ENCODE data around the gene HIVEP1. TPM values are rescaled to one million over a fixed set of nuclear protein-coding genes. Genes with fewer than 3 reads are reported as not detected.
"Not testable (repeated sequence)": the region's sequence is repeated elsewhere in the genome, so short reads cannot be mapped to it uniquely, and the experiment has no call there.

The HIVEP1 gene
- total RNA-seq, 4 donors from 2014 or later: 26.8 to 69.3 (median 38.8) TPM

DNA sequence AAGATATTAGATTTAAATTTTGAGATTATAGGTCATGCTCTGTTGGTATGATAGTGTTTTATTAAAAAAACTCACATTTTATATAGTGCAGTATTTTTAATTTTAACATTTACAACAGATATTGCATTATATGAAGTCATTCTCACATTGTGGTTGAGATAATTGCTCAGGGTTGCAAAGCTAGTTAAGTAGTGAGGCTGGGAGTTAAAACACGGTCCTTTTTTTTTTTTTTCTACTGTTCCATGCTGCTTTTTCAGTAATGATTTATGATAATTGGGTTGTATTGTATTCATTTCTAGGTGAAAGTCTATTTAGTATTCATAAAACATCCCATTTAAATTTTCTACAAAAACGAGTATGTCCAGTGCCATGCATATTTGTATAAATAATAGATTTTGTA lies 160.5 kb downstream of the HIVEP1 start:
- TF ChIP-seq POLR2A (IDR thresholded peaks at IDR 0.05): no peak
- TF ChIP-seq, protein P1, sequence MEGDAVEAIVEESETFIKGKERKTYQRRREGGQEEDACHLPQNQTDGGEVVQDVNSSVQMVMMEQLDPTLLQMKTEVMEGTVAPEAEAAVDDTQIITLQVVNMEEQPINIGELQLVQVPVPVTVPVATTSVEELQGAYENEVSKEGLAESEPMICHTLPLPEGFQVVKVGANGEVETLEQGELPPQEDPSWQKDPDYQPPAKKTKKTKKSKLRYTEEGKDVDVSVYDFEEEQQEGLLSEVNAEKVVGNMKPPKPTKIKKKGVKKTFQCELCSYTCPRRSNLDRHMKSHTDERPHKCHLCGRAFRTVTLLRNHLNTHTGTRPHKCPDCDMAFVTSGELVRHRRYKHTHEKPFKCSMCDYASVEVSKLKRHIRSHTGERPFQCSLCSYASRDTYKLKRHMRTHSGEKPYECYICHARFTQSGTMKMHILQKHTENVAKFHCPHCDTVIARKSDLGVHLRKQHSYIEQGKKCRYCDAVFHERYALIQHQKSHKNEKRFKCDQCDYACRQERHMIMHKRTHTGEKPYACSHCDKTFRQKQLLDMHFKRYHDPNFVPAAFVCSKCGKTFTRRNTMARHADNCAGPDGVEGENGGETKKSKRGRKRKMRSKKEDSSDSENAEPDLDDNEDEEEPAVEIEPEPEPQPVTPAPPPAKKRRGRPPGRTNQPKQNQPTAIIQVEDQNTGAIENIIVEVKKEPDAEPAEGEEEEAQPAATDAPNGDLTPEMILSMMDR (IDR thresholded peaks at IDR 0.05): no peak
- no peaks in the 10 kb centered on the region for H3K9me3 ChIP-seq

DNA sequence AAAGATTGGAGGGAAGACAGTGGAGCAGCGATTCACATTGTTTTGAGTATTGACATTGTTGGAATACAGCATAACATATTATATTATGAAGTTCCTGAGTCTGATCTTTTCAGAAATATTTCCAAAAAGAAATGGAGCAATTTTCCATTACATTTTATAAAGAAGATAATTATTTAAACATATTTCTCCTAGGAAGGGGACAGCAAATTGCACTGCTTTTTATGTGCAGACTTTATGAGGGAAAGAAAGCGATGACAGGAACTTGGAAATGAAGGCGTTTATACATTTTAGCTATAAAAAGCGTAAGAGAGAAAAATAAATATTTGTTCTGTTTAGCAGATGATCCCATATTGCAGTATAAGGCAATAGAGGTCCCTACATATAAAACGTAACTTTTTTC lies 161.1 kb downstream of the HIVEP1 start:
- TF ChIP-seq, protein P1 (IDR thresholded peaks at IDR 0.05): no peak
- TF ChIP-seq POLR2A (IDR thresholded peaks at IDR 0.05): no peak
- H3K9me3 ChIP-seq: no peaks in the 10 kb centered on the region
- DNase-seq: no peak
- H3K27me3 ChIP-seq: no peaks in the 10 kb centered on the region
- H3K4me1 ChIP-seq: no peaks in the 10 kb centered on the region
- H3K27ac ChIP-seq: no peak overlapping the region
- H3K36me3 ChIP-seq: no peaks in the 10 kb centered on the region
- no peak overlapping the region for H3K4me3 ChIP-seq

More for the DNA sequence above, 160.5 kb downstream of the HIVEP1 start:
- no peak overlapping the region for H3K27ac ChIP-seq
- H3K4me1 ChIP-seq: no peaks in the 10 kb centered on the region
- DNase-seq: no peak
- H3K4me3 ChIP-seq: no peak overlapping the region
- no peaks in the 10 kb centered on the region for H3K27me3 ChIP-seq
- H3K36me3 ChIP-seq: no peaks in the 10 kb centered on the region

DNA sequence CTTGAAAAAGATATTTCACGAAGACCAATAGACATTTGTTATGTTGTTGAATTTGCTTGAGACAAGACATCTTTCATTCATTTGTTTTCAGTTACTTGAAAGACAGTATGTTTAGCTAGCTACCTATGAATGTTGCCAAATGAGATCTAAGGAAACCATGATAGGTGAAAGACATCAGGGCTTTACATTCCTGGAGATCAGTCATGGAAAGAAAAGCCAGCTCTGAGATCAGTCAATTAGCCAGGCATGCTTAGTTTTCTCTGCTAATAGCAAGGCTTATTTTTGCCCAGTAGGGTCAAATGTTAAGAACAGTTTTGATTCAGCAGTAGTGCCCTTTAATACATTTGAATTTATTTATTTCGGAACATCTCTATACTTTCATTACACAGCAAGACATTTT lies 161.5 kb downstream of the HIVEP1 start:
- no peaks in the 10 kb centered on the region for H3K36me3 ChIP-seq
- no peak overlapping the region for H3K4me3 ChIP-seq
- no peaks in the 10 kb centered on the region for H3K9me3 ChIP-seq
- H3K27me3 ChIP-seq: no peaks in the 10 kb centered on the region
- DNase-seq: no peak
- no peak for TF ChIP-seq POLR2A (IDR thresholded peaks at IDR 0.05)
- TF ChIP-seq, protein P1 (IDR thresholded peaks at IDR 0.05): no peak
- H3K27ac ChIP-seq: no peak overlapping the region
- H3K4me1 ChIP-seq: no peaks in the 10 kb centered on the region

DNA sequence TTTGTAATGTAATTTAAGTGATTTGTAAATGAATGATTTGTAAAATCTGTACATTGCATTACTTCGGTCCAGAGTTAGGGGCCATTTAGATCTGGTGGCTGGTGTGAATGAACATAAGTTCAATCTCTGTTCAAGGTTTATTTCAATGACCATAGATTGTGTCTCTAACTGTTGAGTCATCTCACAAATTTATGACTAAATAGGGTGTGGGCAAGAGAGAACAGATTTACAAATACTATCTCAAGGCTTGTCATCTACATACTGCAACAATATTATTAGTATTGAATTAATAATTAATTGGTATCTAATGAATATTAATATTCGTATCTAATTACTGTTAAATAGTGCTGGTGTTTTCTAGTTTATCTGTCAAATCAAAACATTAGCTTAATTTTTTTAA lies 162.8 kb downstream of the HIVEP1 start:
- Histone ChIP-seq H3K4me3 (no peak overlapping the region), H3K9me3 (no peaks in the 10 kb centered on the region), H3K27ac (no peak overlapping the region), H3K4me1 (no peaks in the 10 kb centered on the region), H3K27me3 (no peaks in the 10 kb centered on the region), H3K36me3 (no peaks in the 10 kb centered on the region)
- no peak for TF ChIP-seq POLR2A (IDR thresholded peaks at IDR 0.05)
- TF ChIP-seq, protein P1 (IDR thresholded peaks at IDR 0.05): no peak
- DNase-seq: no peak

DNA sequence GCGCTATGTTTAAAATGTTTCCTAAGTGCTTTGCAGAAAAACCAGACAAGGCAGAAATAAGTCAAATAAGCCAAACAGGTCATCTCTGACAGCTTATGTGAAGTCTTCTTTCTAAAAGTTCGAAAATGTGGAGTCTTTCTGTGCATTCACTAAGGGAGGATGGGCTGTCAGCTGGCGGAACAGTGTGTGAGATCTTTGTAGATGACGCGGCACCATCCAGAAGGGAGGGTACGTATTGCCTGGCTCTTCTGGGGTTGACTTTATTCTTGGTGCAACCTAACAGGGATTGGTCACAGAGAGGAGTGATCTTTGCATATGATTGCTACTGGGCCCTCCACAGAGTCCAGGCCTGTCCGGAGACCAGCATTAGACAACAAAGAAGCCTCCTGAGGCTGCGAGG lies 163.5 kb downstream of the HIVEP1 start:
- H3K9me3 ChIP-seq: no peaks in the 10 kb centered on the region
- H3K27me3 ChIP-seq: no peaks in the 10 kb centered on the region
- no peaks in the 10 kb centered on the region for H3K36me3 ChIP-seq
- TF ChIP-seq, protein P1 (IDR thresholded peaks at IDR 0.05): no peak
- no peak for TF ChIP-seq POLR2A (IDR thresholded peaks at IDR 0.05)
- H3K4me1 ChIP-seq: no peaks in the 10 kb centered on the region
- H3K27ac ChIP-seq: no peak overlapping the region
- no peak for DNase-seq
- H3K4me3 ChIP-seq: no peak overlapping the region

DNA sequence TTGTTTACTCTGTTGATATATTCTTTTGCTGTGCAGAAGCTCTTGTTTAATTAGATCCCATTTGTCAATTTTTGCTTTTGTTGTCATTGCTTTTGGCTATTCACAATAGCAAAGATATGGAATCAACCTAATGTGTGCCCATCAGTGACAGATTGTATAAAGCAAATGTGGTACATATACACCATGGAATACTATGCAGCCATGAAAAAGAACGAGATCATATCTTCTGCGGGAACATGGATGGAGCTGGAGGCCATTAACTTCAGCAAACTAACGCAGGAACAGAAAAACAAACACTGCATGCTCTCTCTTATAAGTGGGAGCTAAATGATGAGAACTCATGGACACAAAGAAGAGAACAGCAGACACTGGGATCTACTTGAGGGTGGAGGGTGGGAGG lies 164.7 kb downstream of the HIVEP1 start:
- H3K27ac ChIP-seq, H3K4me3 ChIP-seq, H3K27me3 ChIP-seq, DNase-seq, H3K4me1 ChIP-seq, H3K9me3 ChIP-seq, H3K36me3 ChIP-seq: not testable (repeated sequence)

All from Peyer's patch (tissue), 4 donors.